Heart left ventricle (tissue), 13 donors: ENCODE data around the gene RAD54L.

Experiments used
- POLR2A ChIP-seq, 2 donors: fragments of 450-650 bp; IDR thresholded peaks; one replicate each; pipeline ENCODE4 v1.6.1; 2017; ENCODE audit warnings: antibody characterized with exemption in 2 of 2, mild to moderate bottlenecking in 2 of 2, moderate library complexity in 2 of 2
- TF ChIP-seq, protein P1 (sequence below), 12 donors: fragments of 200-600 bp; sonication (generic) in 4 of 12; IDR thresholded peaks; one replicate each; pipeline versions ENCODE4 v1.5.0 to v1.8.0; 2018 to 2022; ENCODE audit warnings: antibody characterized with exemption in 12 of 12, mild to moderate bottlenecking in 5 of 12
- donor health status: ischemic (EF 13 %, LVEDD 7.1; RV severe dilation, severe dysfunction).
- donor health status: DM: no; HTN: yes; CAD: no.
- donor health status: DM: no; HTN: no; CAD: no.
- donor health status: ischemic (EF 25% LVEDD 6.9; RV normal size, moderate dysfunction).
- donor health status: ischemic (EF 25% LVEDD 5.7; RV mildly dilated, moderate dysfunction).
- donor health status: ischemic (EF 35%, LVEDD 5.7; RV mildly dilated, moderate dysfunction).
- donor health status: nonischemic (EF 11% LVEDD 7.7; RV severe dilation, severe dysfunction).
- donor health status: DM: yes; HTN: yes; CAD: no.
- donor health status: PGD.
- donor health status: ischemic (EF 29% LVEDD 5.4; RV normal size, mild dysfunction).
- donor health status: nonischemic (EF 23%, LVEDD 6.1; RV moderate dilation, normal function).

DNA sequence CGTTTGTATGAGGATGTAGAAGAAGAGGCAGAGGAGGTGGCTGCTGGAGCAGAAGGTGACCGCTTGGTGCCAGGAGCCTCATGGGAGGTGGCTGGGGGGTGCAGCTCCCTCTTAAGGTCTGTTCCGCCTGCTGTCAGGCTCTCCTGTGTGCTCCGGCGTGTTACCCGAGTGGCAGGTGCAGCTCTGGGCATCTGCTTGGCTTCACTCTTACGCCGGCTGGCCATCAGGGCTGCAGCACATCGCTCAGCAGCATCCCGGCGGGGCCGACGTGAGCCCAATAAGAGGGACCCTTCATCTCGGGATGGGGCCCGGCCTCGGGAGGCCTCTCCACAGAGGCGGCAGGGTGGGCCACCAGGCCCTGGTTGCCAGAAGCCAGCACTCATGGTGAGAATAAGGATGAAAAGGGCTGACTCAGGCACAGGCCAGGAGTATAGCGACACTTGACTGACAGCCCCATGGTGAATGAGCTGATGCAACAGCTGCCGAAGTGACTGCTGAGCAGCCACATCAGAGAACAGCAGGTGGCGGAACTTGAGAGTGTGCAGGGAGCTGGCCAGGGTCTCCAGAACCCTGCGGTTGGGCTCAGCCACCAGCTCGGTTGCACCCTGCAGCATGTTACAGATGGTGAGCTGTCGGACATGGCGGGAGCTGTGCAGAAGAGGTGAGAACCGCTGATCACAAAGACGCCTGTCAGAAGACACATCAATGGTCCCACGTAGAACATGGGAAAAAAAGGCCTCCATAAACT, 38.3 kb downstream of the RAD54L start:
- TF ChIP-seq, protein P1, sequence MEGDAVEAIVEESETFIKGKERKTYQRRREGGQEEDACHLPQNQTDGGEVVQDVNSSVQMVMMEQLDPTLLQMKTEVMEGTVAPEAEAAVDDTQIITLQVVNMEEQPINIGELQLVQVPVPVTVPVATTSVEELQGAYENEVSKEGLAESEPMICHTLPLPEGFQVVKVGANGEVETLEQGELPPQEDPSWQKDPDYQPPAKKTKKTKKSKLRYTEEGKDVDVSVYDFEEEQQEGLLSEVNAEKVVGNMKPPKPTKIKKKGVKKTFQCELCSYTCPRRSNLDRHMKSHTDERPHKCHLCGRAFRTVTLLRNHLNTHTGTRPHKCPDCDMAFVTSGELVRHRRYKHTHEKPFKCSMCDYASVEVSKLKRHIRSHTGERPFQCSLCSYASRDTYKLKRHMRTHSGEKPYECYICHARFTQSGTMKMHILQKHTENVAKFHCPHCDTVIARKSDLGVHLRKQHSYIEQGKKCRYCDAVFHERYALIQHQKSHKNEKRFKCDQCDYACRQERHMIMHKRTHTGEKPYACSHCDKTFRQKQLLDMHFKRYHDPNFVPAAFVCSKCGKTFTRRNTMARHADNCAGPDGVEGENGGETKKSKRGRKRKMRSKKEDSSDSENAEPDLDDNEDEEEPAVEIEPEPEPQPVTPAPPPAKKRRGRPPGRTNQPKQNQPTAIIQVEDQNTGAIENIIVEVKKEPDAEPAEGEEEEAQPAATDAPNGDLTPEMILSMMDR (IDR thresholded peaks at IDR 0.05) = no peak
- no peak for TF ChIP-seq POLR2A (IDR thresholded peaks at IDR 0.05)
